ENCODE measurements around the gene ASAP3. TPM values are rescaled to one million over a fixed set of nuclear protein-coding genes. Genes with fewer than 3 reads are reported as not detected.

ASAP3 gene
- 10 to 100 TPM; 35.2 to 43.7 TPM for total RNA-seq
- polyA plus RNA-seq (ENCODE audit: insufficient read length in 6 of 6), result 10 to 100 TPM; 40.7 to 51.6 (median 46.6) TPM
- long read RNA-seq, donor 1, full-length matches to known transcripts, result 3 of 23 reads
- long read RNA-seq, donor 1, partial matches to known transcripts, result 20 of 23 reads
- long read RNA-seq, donor 1, other reads (novel, unspliced or antisense), result 0 of 23 reads
- long read RNA-seq, donor 2, full-length matches to known transcripts, result 3 of 3 reads
- long read RNA-seq, donor 2, partial matches to known transcripts, result 0 of 3 reads
- long read RNA-seq, donor 2, other reads (novel, unspliced or antisense), result 0 of 3 reads
- long read RNA-seq, donor 3, full-length matches to known transcripts, result 2 of 2 reads
- long read RNA-seq, donor 3, partial matches to known transcripts, result 0 of 2 reads
- long read RNA-seq, donor 3, other reads (novel, unspliced or antisense), result 0 of 2 reads
- long read RNA-seq, donor 4, partial matches to known transcripts, result 1 of 3 reads
- long read RNA-seq, donor 4, other reads (novel, unspliced or antisense), result 1 of 3 reads
- long read RNA-seq, donor 5, full-length matches to known transcripts, result 2 of 2 reads
- long read RNA-seq, donor 5, partial matches to known transcripts, result 0 of 2 reads
- long read RNA-seq, donor 5, other reads (novel, unspliced or antisense), result 0 of 2 reads
- long read RNA-seq, donor 6, full-length matches to known transcripts, result 1 of 1 reads
- long read RNA-seq, donor 6, partial matches to known transcripts, result 0 of 1 reads
- long read RNA-seq, donor 6, other reads (novel, unspliced or antisense), result 0 of 1 reads
- long read RNA-seq, donor 7, full-length matches to known transcripts, result 3 of 3 reads
- long read RNA-seq, donor 7, partial matches to known transcripts, result 0 of 3 reads
- long read RNA-seq, donor 7, other reads (novel, unspliced or antisense), result 0 of 3 reads
- long read RNA-seq, donor 8, full-length matches to known transcripts, result 5 of 5 reads
- long read RNA-seq, donor 8, partial matches to known transcripts, result 0 of 5 reads
- long read RNA-seq, donor 8, other reads (novel, unspliced or antisense), result 0 of 5 reads
- long read RNA-seq, donor 9, result 0 reads
- long read RNA-seq, donor 10, full-length matches to known transcripts, result 1 of 2 reads
- long read RNA-seq, donor 10, partial matches to known transcripts, result 0 of 2 reads
- long read RNA-seq, donor 10, other reads (novel, unspliced or antisense), result 1 of 2 reads
- long read RNA-seq, donor 11, full-length matches to known transcripts, result 2 of 2 reads
- long read RNA-seq, donor 11, partial matches to known transcripts, result 0 of 2 reads
- long read RNA-seq, donor 11, other reads (novel, unspliced or antisense), result 0 of 2 reads
- long read RNA-seq, donor 12, full-length matches to known transcripts, result 1 of 1 reads
- long read RNA-seq, donor 12, partial matches to known transcripts, result 0 of 1 reads
- long read RNA-seq, donor 12, other reads (novel, unspliced or antisense), result 0 of 1 reads

DNA sequence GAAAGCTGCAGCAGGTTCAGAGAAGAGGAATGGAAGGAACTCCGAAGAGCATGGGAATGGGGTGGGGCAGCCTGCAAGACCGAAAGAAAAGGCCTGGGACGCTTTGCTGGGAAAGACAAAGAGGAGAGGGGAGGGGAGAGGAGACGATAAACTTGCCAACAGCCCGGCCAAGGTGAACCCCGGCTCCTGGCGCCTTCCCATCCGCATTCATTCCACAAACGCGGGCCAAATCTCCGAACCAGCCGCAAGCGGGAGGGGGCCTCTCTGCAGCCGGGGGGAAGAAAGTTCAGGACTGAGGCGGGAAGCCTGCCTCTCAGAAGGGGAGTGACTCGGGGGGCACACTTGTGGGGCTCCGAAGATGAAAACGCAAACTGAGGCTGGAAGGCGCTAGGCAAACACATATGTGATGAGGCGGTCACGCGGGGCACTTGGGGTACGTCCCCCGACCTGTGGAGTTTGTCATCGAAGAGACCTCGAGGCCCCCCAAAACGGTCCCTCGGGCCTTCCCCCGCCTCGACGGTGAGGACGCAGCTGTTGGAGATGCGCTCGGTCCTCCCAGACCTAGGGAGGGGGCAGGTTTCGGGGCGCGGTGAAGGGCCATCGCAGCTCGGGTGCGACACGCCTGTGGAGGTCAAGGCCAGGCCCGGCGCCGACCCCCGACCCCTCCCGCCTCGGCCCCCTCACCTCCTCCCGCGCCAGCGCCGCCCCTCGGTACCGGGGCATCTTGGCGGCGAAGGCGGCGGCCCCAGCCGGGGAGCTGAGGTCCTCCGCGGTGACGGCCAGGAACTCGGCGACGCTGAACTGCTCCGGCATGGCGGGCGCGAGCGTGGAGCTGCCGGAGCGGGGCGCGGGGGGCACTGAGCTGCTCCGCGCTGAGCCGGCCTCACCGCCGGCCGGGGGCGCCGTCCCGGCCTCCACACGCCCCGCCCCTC lies at the start of gene ASAP3:
Gene ASAP3, minus strand, starts transcription at position 859 of the 932 bp plus-strand sequence. Its CDS starts 46 bp downstream, at position 813.
- DNase-seq (peak; percentile 23 to 71 (median 38)), ATAC-seq (peak; percentile 5)
- Histone ChIP-seq H3K4me1 (peaks cover 9 to 22% of the 10 kb centered on the region in 2 donors), H3K9me3 (no peaks in the 10 kb centered on the region), H3K4me3 (peak within 1 kb of the TSS; percentile 68 to 73), H3K36me3 (no peaks in the 10 kb centered on the region), H3K27me3 (peaks cover 0 to 52% of the 10 kb centered on the region in 2 donors), H3K27ac (peak within 1 kb of the TSS; percentile 70 to 73)
- intact Hi-C loops (cut with DNase I), result no loop called here
- TF ChIP-seq, protein P1, sequence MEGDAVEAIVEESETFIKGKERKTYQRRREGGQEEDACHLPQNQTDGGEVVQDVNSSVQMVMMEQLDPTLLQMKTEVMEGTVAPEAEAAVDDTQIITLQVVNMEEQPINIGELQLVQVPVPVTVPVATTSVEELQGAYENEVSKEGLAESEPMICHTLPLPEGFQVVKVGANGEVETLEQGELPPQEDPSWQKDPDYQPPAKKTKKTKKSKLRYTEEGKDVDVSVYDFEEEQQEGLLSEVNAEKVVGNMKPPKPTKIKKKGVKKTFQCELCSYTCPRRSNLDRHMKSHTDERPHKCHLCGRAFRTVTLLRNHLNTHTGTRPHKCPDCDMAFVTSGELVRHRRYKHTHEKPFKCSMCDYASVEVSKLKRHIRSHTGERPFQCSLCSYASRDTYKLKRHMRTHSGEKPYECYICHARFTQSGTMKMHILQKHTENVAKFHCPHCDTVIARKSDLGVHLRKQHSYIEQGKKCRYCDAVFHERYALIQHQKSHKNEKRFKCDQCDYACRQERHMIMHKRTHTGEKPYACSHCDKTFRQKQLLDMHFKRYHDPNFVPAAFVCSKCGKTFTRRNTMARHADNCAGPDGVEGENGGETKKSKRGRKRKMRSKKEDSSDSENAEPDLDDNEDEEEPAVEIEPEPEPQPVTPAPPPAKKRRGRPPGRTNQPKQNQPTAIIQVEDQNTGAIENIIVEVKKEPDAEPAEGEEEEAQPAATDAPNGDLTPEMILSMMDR (IDR thresholded peaks at IDR 0.05), result no peak

DNA sequence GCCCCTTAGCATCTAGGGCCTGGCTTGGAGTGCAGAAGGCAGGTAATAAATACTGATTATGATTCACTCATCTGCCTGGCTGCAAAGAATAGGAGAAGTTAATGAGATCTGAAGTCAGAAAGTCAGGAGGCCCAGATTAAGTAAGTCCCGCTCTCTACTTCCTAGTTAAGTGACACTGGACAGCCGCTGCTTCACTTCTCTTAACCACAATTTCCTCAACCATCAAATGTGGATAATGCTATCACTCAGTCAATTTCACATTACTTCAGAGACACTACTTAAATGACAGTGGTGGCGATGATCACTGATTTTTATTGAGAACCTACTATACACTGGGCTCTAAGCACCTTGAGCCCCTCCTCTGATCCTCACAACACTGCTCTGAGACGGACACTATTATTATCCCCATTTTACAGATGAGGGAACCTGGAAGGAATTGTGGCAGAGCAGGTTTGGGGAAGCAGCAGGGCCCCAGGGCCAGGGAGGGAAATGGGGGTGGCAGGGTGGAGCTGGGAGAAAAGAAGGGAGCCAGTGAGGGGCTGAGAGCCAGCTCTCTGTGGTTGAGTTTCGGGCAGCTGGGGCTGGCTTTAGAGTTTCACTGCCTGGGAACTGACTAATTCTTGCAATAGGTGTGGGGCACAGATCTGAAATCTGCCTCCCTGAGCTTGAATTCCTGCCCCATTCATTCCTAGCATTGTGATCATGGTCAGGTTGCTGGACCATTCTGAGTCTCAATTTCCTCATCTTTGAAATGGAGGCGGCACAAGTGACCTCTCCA lies 49.5 kb upstream of the ASAP3 start:
- no peak for DNase-seq
- TF ChIP-seq, protein P1 (IDR thresholded peaks at IDR 0.05), result no peak
- H3K9me3 ChIP-seq, result no peaks in the 10 kb centered on the region
- peaks cover 11 to 75% of the 10 kb centered on the region in 2 donors for H3K4me1 ChIP-seq
- ATAC-seq, result peak; percentile 15
- no peak overlapping the region for H3K4me3 ChIP-seq
- intact Hi-C loops (cut with DNase I), result no loop called here
- H3K27me3 ChIP-seq, result peaks cover 0 to 8% of the 10 kb centered on the region in 2 donors
- H3K27ac ChIP-seq, result peak overlapping the region in 1 of 2 donors; percentile 91
- no peaks in the 10 kb centered on the region for H3K36me3 ChIP-seq

DNA sequence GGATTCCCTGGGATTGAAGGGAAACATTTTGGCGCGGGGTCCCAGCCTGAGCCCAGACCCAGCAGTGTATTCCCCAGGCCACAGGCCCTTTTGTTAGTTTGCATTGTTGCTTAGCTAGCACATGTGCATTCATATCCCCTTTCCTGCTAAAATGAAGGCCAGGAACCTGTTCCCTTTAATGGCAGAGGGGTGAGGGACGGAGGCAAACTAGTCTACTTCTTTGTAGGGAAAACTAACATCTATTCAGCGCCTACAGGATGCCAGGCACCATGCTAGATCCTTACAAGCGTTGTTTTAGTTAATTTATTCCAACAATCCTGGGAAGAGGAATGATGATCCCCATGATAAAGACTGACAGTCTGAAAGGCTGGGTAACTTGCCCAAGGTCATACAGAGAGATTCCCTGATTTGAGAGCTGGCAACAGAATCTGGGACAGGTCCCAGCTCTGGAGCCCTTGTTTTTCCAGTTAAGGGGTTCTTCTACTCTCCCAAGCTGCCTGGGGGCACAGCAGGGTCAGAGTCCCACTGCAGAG lies 47.6 kb upstream of the ASAP3 start:
- DNase-seq (no peak), ATAC-seq (no peak)
- Histone ChIP-seq H3K27me3 (peaks cover 0 to 8% of the 10 kb centered on the region in 2 donors), H3K4me1 (peaks cover 20 to 84% of the 10 kb centered on the region in 2 donors), H3K36me3 (no peaks in the 10 kb centered on the region), H3K27ac (peak overlapping the region in 1 of 2 donors; percentile 91), H3K4me3 (peak overlapping the region; percentile 10 to 66), H3K9me3 (no peaks in the 10 kb centered on the region)
- intact Hi-C loops (cut with DNase I), result no loop called here
- TF ChIP-seq, protein P1 (IDR thresholded peaks at IDR 0.05), result no peak

Data from left lung (tissue), 14 donors.